Measurements from ENCODE around the gene IAH1. TPM values are rescaled to one million over a fixed set of nuclear protein-coding genes. Genes with fewer than 3 reads are reported as not detected.

Gene IAH1
- total RNA-seq, 1 experiment from 2014 or later = 25.0 TPM

GRCh38 chr2:9462313-9462712, 12.0 kb upstream of the IAH1 start:
- DNase-seq = no peak
- Mint-ChIP-seq H3K9me3 (ENCODE audit: low read depth, unreplicated experiment) (no peaks in the 10 kb centered on the region), H3K4me1 (ENCODE audit: low read depth, unreplicated experiment) (no peaks in the 10 kb centered on the region), H3K4me3 (ENCODE audit: low read depth, unreplicated experiment) (no peak overlapping the region), H3K27ac (ENCODE audit: unreplicated experiment) (no peak overlapping the region), H3K36me3 (ENCODE audit: insufficient read depth, unreplicated experiment) (peaks cover 36% of the 10 kb centered on the region), H3K27me3 (ENCODE audit: unreplicated experiment) (no peaks in the 10 kb centered on the region)
- no TSS peak for BruUV-seq (replicated peaks)
- intact Hi-C loops (cut with micrococcal nuclease; ENCODE audit: unreplicated experiment) = no loop called here
- no peak for TF ChIP-seq CTCF (IDR thresholded peaks at IDR 0.05; ENCODE audit: unreplicated experiment)
- CTCF ChIA-PET = no interaction called here

GRCh38 chr2:9462886-9463697, 11.3 kb upstream of the IAH1 start:
- no peak overlapping the region for H3K27ac Mint-ChIP-seq (ENCODE audit: unreplicated experiment)

GRCh38 chr2:9463698-9464034, 10.7 kb upstream of the IAH1 start:
- intact Hi-C loops (cut with micrococcal nuclease; ENCODE audit: unreplicated experiment) = no loop called here
- BruUV-seq (replicated peaks) = no TSS peak
- Mint-ChIP-seq H3K9me3 (ENCODE audit: low read depth, unreplicated experiment) (no peaks in the 10 kb centered on the region), H3K27me3 (ENCODE audit: unreplicated experiment) (no peaks in the 10 kb centered on the region), H3K4me1 (ENCODE audit: low read depth, unreplicated experiment) (no peaks in the 10 kb centered on the region), H3K4me3 (ENCODE audit: low read depth, unreplicated experiment) (no peak overlapping the region), H3K27ac (ENCODE audit: unreplicated experiment) (no peak overlapping the region), H3K36me3 (ENCODE audit: insufficient read depth, unreplicated experiment) (peaks cover 36% of the 10 kb centered on the region)
- no peak for TF ChIP-seq CTCF (IDR thresholded peaks at IDR 0.05; ENCODE audit: unreplicated experiment)
- DNase-seq = no peak
- CTCF ChIA-PET = no interaction called here

More at GRCh38 chr2:9462886-9463697, 11.3 kb upstream of the IAH1 start:
- H3K36me3 Mint-ChIP-seq (ENCODE audit: insufficient read depth, unreplicated experiment) = peaks cover 36% of the 10 kb centered on the region
- no peak overlapping the region for H3K4me3 Mint-ChIP-seq (ENCODE audit: low read depth, unreplicated experiment)
- CTCF ChIA-PET = no interaction called here
- no TSS peak for BruUV-seq (replicated peaks)
- H3K9me3 Mint-ChIP-seq (ENCODE audit: low read depth, unreplicated experiment) = no peaks in the 10 kb centered on the region
- no peaks in the 10 kb centered on the region for H3K27me3 Mint-ChIP-seq (ENCODE audit: unreplicated experiment)
- no peaks in the 10 kb centered on the region for H3K4me1 Mint-ChIP-seq (ENCODE audit: low read depth, unreplicated experiment)
- DNase-seq = no peak
- intact Hi-C loops (cut with micrococcal nuclease; ENCODE audit: unreplicated experiment) = no loop called here
- TF ChIP-seq CTCF (IDR thresholded peaks at IDR 0.05; ENCODE audit: unreplicated experiment) = no peak

GRCh38 chr2:9465170-9465569, 9.2 kb upstream of the IAH1 start:
- no TSS peak for BruUV-seq (replicated peaks)
- CTCF ChIA-PET = no interaction called here
- Mint-ChIP-seq H3K27me3 (ENCODE audit: unreplicated experiment) (no peaks in the 10 kb centered on the region), H3K4me1 (ENCODE audit: low read depth, unreplicated experiment) (no peaks in the 10 kb centered on the region), H3K4me3 (ENCODE audit: low read depth, unreplicated experiment) (no peak overlapping the region), H3K9me3 (ENCODE audit: low read depth, unreplicated experiment) (no peaks in the 10 kb centered on the region), H3K36me3 (ENCODE audit: insufficient read depth, unreplicated experiment) (peaks cover 30% of the 10 kb centered on the region), H3K27ac (ENCODE audit: unreplicated experiment) (no peak overlapping the region)
- no peak for TF ChIP-seq CTCF (IDR thresholded peaks at IDR 0.05; ENCODE audit: unreplicated experiment)
- intact Hi-C loops (cut with micrococcal nuclease; ENCODE audit: unreplicated experiment) = no loop called here
- no peak for DNase-seq

Measured in Calu3 (cell line).